PC-9 (cell line): ENCODE data around the gene SORBS1. TPM values are rescaled to one million over a fixed set of nuclear protein-coding genes. Genes with fewer than 3 reads are reported as not detected.

Source experiments
- BruUV-seq: library from RNA; stranded (reverse); fragments of 400-500 nt; replicated peaks from 2 replicates; lab custom pipeline; 2021; lab: Mats Ljungman, UMichigan
- CTCF ChIA-PET: fragments of 300-600 bp; sonication (Branson Sonifier 250); formaldehyde crosslinking; loops from one replicate; lab custom pipeline; 2022; ENCODE audit warnings: antibody characterized with exemption; lab: Charles Lee
- POLR2A ChIA-PET: fragments of 300-600 bp; sonication (Branson Sonifier 250); formaldehyde crosslinking; loops from one replicate; lab custom pipeline; 2022; ENCODE audit warnings: antibody characterized with exemption; ENCODE audit not compliant: unreplicated experiment; lab: Charles Lee
- DNase-seq, 2 experiments: peaks; one replicate each; pipeline versions ENCODE4 v3.0.0 to v3.0.0-alpha.2; 2015 to 2022; ENCODE audit warnings: mixed read lengths in 1 of 2
- H2AFZ ChIP-seq: fragments of 200-600 bp; sonication (generic); 2 replicates; pipeline ENCODE4 v1.8.1; 2017; ENCODE audit warnings: antibody characterized with exemption
- H3F3A ChIP-seq: fragments of 200-600 bp; sonication (generic); 2 replicates; pipeline ENCODE4 v1.8.1; 2017; ENCODE audit warnings: antibody characterized with exemption, mild to moderate bottlenecking, low read depth; ENCODE audit not compliant: insufficient read depth
- H3K27ac ChIP-seq: fragments of 200-600 bp; sonication (generic); 2 replicates; pipeline ENCODE4 v1.6.1; 2016; ENCODE audit warnings: mixed run types
- H3K27me3 ChIP-seq: fragments of 200-600 bp; sonication (generic); 2 replicates; pipeline ENCODE4 v1.6.1; 2016; ENCODE audit warnings: low read depth, mixed run types; ENCODE audit not compliant: insufficient read depth
- H3K36me3 ChIP-seq: fragments of 200-600 bp; sonication (generic); 2 replicates; pipeline ENCODE4 v1.6.1; 2016; ENCODE audit warnings: low read depth, mixed run types
- H3K4me1 ChIP-seq: fragments of 200-600 bp; sonication (generic); replicated peaks from 2 replicates; pipeline ENCODE4 v1.6.1; 2016; ENCODE audit warnings: mixed run types; ENCODE audit not compliant: insufficient read depth
- H3K4me2 ChIP-seq: fragments of 200-600 bp; sonication (generic); 2 replicates; pipeline ENCODE4 v1.6.1; 2017; ENCODE audit warnings: mixed run types
- H3K4me3 ChIP-seq: fragments of 200-600 bp; sonication (generic); 2 replicates; pipeline ENCODE4 v1.6.1; 2016; ENCODE audit warnings: mixed run types
- H3K79me2 ChIP-seq: fragments of 200-600 bp; sonication (generic); 2 replicates; pipeline ENCODE4 v1.6.1; 2017; ENCODE audit warnings: low read depth, mixed run types
- H3K9me2 ChIP-seq: fragments of 200-600 bp; sonication (generic); 2 replicates; pipeline ENCODE4 v1.8.1; 2017; ENCODE audit warnings: mild to moderate bottlenecking; ENCODE audit not compliant: insufficient read depth
- H3K9me3 ChIP-seq: fragments of 200-600 bp; sonication (generic); 2 replicates; pipeline ENCODE4 v1.8.1; 2016; ENCODE audit warnings: low read depth; ENCODE audit not compliant: insufficient read depth
- H4K20me1 ChIP-seq: fragments of 200-600 bp; sonication (generic); 2 replicates; pipeline ENCODE4 v1.8.1; 2017; ENCODE audit not compliant: insufficient read depth
- EZH2 ChIP-seq: fragments of 200-600 bp; sonication (generic); IDR thresholded peaks from 2 replicates; pipeline ENCODE4 v1.8.0; 2017; ENCODE audit warnings: antibody characterized with exemption, low read depth
- intact Hi-C: fragments of 100-400 bp; cut with micrococcal nuclease; formaldehyde crosslinking; loops from one replicate; pipeline ENCODE4 v1.10.0; 2022; ENCODE audit not compliant: unreplicated experiment
- total RNA-seq: library from RNA; stranded (reverse); gene quantifications from 2 replicates; pipeline ENCODE4 v1.2.3, GENCODE V29; 2021
- TF ChIP-seq, protein P1 (sequence below): fragments of 200-600 bp; sonication (generic); conservative IDR thresholded peaks from 2 replicates; pipeline ENCODE4 v1.6.1; 2017; ENCODE audit warnings: mixed run types, antibody characterized with exemption, mild to moderate bottlenecking, moderate library complexity

SORBS1 gene
- total RNA-seq, 1 experiment from 2014 or later = 5.0 TPM

DNA sequence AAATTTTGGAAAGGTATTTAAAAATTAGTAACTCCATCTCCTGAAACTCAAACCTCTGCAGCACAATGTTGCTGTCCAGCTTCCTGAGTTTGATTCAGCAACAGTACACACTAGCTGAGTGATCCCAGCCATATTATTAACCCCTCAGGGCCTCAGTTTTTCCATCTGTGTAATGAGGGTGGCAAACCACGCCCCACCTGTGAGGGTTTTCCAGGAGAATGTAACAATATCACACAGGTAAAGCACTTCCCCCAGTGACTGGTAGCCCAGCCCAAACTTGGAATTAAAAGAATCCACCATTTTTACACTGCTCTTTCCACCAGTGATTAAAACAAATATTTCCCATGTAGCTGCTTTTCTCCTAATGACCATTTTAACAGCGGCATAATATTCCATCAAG is 122.4 kb downstream of the SORBS1 start:
- H3K79me2 ChIP-seq = no peaks in the 10 kb centered on the region
- intact Hi-C loops = no loop called here
- H4K20me1 ChIP-seq = no peaks in the 10 kb centered on the region
- no peak overlapping the region for H3K27ac ChIP-seq
- no peaks in the 10 kb centered on the region for H3K4me1 ChIP-seq
- no peak for DNase-seq
- no peak overlapping the region for H3K4me2 ChIP-seq
- no peak overlapping the region for H3K4me3 ChIP-seq
- CTCF ChIA-PET = no interaction called here
- POLR2A ChIA-PET = no interaction called here
- no peaks in the 10 kb centered on the region for H3K9me3 ChIP-seq
- no peak overlapping the region for H2AFZ ChIP-seq
- no peak for TF ChIP-seq EZH2
- TF ChIP-seq, protein P1, sequence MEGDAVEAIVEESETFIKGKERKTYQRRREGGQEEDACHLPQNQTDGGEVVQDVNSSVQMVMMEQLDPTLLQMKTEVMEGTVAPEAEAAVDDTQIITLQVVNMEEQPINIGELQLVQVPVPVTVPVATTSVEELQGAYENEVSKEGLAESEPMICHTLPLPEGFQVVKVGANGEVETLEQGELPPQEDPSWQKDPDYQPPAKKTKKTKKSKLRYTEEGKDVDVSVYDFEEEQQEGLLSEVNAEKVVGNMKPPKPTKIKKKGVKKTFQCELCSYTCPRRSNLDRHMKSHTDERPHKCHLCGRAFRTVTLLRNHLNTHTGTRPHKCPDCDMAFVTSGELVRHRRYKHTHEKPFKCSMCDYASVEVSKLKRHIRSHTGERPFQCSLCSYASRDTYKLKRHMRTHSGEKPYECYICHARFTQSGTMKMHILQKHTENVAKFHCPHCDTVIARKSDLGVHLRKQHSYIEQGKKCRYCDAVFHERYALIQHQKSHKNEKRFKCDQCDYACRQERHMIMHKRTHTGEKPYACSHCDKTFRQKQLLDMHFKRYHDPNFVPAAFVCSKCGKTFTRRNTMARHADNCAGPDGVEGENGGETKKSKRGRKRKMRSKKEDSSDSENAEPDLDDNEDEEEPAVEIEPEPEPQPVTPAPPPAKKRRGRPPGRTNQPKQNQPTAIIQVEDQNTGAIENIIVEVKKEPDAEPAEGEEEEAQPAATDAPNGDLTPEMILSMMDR = no peak
- H3F3A ChIP-seq = no peaks in the 10 kb centered on the region
- no peaks in the 10 kb centered on the region for H3K27me3 ChIP-seq
- H3K36me3 ChIP-seq = no peaks in the 10 kb centered on the region
- no peaks in the 10 kb centered on the region for H3K9me2 ChIP-seq
- BruUV-seq = no TSS peak

DNA sequence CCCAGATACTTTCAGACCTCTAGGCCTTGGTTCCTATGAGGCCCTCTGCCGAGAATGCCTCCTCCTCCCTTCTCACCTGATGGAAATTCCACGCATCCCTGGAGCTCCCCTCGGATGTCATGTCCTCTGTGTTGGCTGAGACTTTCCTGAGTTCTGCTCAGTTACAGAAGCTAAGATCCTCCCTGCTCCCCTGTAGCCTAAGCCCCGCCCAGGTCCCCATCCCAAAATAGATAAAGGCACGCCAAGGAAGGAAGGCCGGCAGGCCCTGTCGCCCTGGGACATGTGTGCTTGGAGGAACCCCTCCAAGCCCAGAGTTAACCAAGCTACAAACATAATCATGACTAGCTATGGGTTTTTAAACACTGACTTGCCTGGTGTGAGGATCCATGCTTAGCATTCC is 123.5 kb downstream of the SORBS1 start:
- H3K9me3 ChIP-seq = no peaks in the 10 kb centered on the region
- BruUV-seq = no TSS peak
- H3K4me3 ChIP-seq = no peak overlapping the region
- no peaks in the 10 kb centered on the region for H3K4me1 ChIP-seq
- H3K36me3 ChIP-seq = no peaks in the 10 kb centered on the region
- intact Hi-C loops = no loop called here
- H3K9me2 ChIP-seq = no peaks in the 10 kb centered on the region
- POLR2A ChIA-PET = no interaction called here
- DNase-seq = no peak
- no peaks in the 10 kb centered on the region for H3K79me2 ChIP-seq
- no peaks in the 10 kb centered on the region for H3K27me3 ChIP-seq
- H3K4me2 ChIP-seq = no peak overlapping the region
- H3F3A ChIP-seq = no peaks in the 10 kb centered on the region
- no peak for TF ChIP-seq EZH2
- no peak overlapping the region for H3K27ac ChIP-seq
- no peaks in the 10 kb centered on the region for H4K20me1 ChIP-seq
- no peak overlapping the region for H2AFZ ChIP-seq
- CTCF ChIA-PET = no interaction called here

DNA sequence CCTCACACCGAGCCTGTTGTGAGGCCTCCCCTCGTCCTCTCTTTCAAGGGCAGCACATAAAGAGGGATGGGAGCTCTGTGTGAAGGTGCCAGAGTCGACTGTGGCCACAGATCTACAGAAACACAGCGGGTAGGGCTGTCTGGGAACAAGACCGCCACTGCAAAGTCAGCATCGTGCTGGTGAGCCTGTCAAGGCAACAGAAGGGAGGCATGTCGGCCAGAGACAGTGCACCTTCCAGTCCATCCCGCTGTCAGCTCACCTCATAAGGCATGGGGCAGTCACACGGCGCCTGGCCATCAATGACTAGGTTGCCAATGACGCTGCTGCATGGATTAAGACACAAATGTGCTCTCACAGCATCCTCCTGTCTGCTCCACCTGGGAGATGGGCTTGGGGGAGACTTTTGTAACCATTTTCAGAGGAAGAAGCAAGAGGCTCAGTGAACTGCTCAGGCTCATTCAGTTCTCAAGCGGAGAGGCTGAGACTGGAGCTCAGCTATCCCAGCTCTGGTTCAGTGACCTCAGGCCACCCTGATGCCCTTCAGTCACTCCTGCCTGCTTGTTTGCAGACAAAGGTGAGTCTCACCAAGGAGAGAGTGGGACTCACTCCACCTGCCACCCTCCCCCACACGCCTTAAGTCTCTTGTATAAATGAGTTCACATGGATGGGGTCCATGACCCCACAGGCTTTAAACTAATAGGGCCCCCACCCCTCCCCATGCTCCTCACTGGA is 125.5 kb downstream of the SORBS1 start:
- no peaks in the 10 kb centered on the region for H3K27me3 ChIP-seq
- H3K9me3 ChIP-seq = no peaks in the 10 kb centered on the region
- H2AFZ ChIP-seq = no peak overlapping the region
- ChIA-PET CTCF (no interaction called here), POLR2A (no interaction called here)
- H3K9me2 ChIP-seq = no peaks in the 10 kb centered on the region
- no peaks in the 10 kb centered on the region for H3K4me1 ChIP-seq
- H3K79me2 ChIP-seq = no peaks in the 10 kb centered on the region
- intact Hi-C loops = no loop called here
- H3K27ac ChIP-seq = no peak overlapping the region
- no TSS peak for BruUV-seq
- no peak overlapping the region for H3K4me3 ChIP-seq
- no peaks in the 10 kb centered on the region for H4K20me1 ChIP-seq
- H3K36me3 ChIP-seq = no peaks in the 10 kb centered on the region
- DNase-seq = no peak
- no peak for TF ChIP-seq EZH2
- TF ChIP-seq, protein P1 = no peak
- no peaks in the 10 kb centered on the region for H3F3A ChIP-seq
- no peak overlapping the region for H3K4me2 ChIP-seq
